SW480 (cell line): ENCODE data around the gene RAD51B.

Experiments
- DNase-seq: peaks from one replicate; pipeline ENCODE4 v3.0.0-alpha.2; 2016; ENCODE audit warnings: low spot score

Gene RAD51B

DNA sequence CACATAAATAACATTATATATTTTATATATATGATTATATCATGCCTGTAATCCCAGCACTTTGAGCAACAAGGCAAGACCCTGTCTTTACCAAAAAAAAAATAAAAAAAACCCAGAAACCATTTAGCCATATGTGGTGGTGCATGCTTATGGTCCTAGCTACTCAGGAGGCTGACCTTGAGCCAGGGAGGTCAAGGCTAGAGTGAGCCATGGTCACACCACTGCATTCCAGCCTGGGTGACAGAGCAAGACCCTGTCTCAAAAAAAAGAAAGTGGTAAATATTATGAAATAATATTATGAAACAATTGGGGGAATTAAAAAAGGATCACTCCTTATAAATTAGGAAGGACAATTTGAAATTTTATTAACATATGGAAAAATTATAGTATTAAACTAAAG, 16.0 kb downstream of the RAD51B start:
- no peak for DNase-seq

DNA sequence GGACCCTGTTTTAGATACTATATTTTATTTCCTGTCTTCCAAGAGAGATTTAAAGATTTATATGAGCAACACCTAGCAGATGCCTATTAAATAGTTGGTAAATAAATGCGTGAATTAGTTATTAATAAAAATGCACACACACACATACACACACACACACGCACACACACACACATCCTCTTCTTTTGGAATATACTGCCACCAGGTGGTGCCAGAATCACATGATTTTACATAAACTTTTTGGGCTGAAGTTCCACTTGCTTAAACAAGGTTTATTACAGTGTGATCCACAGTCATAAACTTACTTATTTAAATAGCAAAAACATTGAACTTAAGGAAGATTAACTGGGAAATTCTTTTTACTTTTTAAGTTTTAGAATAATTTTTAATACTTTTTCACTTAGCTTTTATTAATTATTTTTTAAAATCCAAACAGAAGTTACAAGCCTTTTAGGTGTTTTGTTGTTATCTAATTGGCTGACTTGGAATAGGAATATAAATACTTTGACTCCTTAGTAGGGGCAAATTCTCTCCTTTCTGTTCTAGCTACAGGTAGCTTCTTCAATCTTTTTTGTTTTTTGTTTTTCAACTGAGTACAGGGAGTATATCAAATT, 17.5 kb downstream of the RAD51B start:
- DNase-seq, result peak; percentile 79

- no peak for DNase-seq
Observed at GRCh38 chr14:67846029-67846610, 26.5 kb downstream of the RAD51B start.

GRCh38 chr14:67850066-67850830, 30.7 kb downstream of the RAD51B start:
- DNase-seq, result no peak

DNA sequence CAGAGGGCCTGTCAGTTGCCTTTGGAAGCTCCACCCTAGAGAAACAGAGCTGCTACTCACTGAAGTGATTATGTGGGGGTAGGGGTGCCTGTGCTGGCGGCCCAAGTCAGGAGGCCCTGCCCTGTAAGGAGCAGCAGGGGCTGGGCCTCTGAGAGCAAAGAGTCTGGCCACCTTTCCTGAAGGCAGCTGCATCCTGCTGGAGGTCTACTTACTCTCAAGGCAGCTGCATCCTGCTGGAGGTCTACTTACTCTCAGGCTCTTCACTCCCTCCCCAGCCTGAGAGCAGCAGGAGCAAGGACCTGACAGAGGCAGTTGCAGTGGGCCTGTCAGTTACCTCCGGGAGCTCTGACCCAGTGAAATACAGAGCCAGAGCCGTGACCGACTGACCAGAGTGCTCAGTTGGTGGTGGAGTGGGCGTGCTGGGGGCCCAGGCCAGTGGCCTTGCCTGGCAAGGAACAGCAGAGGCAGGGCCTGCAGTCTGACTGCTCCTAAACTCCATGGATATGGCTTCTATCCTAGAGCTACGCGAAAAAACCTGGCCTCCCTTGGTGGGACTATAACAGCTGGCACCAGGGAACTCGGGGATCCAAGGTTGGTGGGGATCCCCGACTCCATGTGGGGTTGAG, 32.3 kb downstream of the RAD51B start:
- no peak for DNase-seq

GRCh38 chr14:67852926-67853604, 33.5 kb downstream of the RAD51B start:
- no peak for DNase-seq

- DNase-seq, result no peak
Observed at GRCh38 chr14:67853715-67854114, 34.1 kb downstream of the RAD51B start.

- DNase-seq, result no peak
Observed at GRCh38 chr14:67856827-67857226, 37.2 kb downstream of the RAD51B start.

DNA sequence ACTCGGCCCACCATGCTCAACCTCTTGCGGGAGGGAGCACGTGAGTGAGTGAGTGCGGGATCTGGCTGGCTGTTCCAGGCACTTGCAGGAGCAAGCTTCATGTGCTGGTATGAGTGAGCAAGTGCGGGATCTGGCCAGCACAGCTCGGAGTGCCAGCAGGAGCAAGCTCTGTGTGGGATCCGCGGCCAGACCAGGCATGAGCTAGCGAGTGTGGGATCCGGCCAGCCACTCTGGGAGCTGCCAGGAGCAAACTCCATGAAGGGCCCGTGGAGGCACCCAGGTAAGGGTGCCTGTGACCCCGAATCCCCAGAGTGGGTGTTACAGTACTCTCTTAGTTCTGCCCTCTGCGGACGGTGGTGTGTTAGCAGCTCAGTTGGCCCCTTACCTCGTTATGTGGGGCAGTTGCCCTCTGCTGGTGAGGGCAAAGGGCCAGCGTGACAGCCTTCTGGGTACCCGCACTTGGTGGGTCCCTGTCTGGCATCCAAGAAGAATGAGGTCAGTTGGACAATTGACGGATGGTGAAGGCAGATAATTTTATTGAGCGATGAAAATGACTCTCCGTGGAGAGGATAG, 38.3 kb downstream of the RAD51B start:
- DNase-seq, result no peak

DNA sequence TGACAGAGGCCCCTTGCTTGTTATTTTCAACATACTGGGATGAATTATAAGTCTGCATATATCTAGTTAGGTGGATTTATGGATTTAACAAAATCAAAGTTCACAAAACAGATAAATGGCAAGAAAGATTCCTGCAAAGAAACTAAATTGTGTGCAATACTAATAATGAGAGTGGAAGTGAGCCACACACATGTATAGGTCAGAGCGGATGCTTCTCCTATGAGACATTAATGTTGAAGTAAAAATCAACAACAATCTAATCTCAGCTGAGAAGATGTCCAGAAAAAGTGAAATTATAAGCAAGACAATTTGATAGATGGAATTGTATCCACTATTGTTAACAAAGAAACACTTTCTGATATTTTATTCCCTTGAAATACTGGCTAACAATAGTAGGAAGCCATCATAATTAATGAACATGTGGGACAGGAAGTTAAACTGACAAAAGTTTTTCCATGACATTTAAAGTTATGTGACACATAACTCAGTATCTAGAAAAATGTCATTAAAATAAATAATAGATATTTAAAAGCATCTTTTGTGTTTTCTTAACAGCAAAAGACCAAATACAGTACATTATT, 39.7 kb downstream of the RAD51B start:
- no peak for DNase-seq

DNA sequence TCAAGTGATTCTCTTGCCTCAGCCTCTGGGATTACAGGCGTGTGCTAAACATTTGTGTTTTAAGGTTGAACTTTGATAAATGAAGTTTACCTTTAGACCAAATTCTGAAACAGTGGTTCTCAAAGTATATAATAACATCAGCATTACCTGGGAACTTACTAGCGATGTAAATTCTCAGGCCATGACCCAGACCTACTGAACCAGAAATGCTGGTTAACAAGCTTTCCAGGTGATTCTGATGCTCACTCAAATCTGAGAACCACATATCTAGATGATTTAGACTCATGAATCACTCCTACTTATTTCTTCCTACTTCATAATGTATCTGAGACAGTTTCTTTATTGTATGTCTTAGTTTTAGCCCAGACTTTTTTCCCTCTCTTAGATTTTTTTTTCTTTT, 43.6 kb downstream of the RAD51B start:
- no peak for DNase-seq

DNA sequence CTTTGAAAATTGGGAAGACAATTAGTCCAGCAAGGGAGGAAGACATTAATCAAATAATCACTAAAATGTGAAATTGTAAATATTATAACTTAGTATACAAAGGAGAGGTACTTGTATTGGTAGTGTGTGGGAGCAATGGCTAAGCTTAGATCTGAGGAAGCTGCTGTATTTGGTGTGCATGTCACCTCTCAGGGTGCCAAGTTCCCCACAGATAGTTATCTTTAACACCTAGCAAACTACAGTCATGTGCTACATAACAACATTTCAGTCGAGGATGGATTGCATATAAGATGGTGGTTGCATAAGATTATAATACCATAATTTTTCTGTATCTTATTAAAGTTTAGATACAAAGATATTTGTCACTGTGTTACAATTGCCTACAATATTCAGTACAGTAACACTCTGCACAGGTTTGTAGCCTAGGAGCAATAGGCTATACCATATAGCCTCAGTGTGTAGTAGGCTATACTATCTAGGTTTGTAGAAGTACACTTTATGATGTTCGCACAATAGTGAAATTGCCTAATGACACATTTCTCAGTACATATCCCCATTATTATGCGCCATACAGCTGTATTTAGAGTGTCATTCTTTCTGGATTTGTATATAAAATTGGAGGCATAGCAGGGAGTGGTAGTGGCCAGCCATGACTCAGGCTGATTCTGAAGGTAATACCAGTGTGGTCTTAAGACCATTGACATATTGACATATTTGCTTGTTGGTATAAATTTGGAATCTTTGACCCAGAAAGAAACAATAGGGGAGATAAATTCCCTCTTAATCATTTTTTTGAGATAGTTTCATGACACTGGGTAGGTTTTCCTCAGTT, 55.8 kb downstream of the RAD51B start:
- DNase-seq, result no peak

- no peak for DNase-seq
Observed at GRCh38 chr14:67879026-67879425, 59.4 kb downstream of the RAD51B start.

DNA sequence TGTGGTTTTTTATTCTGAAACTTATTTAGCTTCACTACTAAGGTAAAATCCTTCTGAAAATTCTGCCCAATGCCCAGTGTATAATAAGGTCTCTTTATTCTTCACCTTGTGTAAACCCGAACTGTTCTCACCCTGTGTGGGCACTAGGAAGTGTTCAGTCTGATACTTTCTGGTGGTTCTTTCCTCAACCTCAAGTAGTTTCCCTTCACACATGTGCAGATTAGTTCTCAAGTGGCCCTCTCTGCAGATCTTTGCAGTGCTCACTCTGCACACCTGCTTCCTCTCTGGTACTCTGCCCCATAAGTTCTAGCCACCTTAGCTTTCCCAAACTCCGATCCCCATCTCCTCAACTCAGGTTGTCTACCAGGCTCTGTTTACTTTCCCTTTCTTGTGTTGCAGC, 61.6 kb downstream of the RAD51B start:
- DNase-seq, result no peak

DNA sequence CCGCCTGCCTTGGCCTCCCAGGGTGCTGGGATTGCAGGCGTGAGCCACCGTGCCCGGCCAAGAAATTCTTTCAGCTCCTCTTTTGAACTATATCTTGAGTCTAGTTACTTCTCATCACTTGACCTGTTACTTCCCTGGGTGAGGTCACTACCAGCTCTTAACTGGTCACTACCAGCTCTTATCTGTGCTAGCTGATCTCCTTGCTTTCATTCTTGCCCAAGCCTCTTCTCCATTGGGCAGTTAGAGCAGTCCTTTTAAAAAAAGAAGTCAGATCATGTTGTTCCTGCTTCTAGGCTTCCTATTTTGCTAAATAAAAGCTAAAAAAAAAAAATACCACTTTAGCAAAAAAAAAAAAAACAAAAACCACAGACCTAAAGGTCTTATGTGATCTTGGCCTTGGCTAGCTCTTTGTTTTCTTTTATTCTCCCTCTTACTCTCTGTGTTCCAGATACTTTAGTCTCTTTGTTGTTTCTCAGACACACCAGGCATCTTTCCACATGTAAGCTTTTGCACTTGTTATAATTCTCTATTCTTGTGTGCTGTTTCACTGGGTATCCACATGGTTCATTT, 63.5 kb downstream of the RAD51B start:
- DNase-seq, result no peak

GRCh38 chr14:67883717-67884116, 64.1 kb downstream of the RAD51B start:
- DNase-seq, result peak; percentile 17

GRCh38 chr14:67886191-67886590, 66.6 kb downstream of the RAD51B start:
- DNase-seq, result no peak

DNA sequence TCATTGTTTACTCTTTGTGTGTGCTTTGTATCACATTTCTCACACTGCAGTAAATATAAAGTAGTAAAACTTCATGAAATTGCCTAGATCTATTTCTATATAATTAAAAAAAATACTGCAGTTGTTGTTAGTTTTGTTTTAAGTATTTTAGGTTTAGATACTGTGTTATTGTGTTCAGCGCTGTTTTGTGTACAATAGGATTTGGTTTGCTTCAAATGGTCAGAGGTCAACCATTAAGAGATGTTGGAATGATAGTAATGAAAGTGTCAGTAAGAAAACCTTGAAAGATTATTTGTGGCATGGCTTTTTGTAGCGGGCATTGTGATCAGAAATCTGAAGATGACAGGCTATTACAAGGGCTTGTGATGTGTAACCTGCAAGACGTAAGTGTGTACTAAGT, 67.9 kb downstream of the RAD51B start:
- no peak for DNase-seq

- no peak for DNase-seq
Observed at GRCh38 chr14:67889455-67889854, 69.9 kb downstream of the RAD51B start.

- no peak for DNase-seq
Observed at GRCh38 chr14:67892466-67893100, 73.0 kb downstream of the RAD51B start.
